ENCODE data around the gene RARRES2. TPM values are rescaled to one million over a fixed set of nuclear protein-coding genes. Genes with fewer than 3 reads are reported as not detected.
"Not testable (repeated sequence)": the region's sequence is repeated elsewhere in the genome, so short reads cannot be mapped to it uniquely, and the experiment has no call there.

Gene RARRES2
- total RNA-seq, 2 donors from 2014 or later: 86.4 to 178 TPM

- intact Hi-C loops (cut with DNase I): no loop called here
- no peak for DNase-seq
- ATAC-seq: no peak
Measured at GRCh38 chr7:150327308-150327707, 14.1 kb downstream of the RARRES2 start.

- no peak for DNase-seq
- intact Hi-C loops (cut with DNase I): no loop called here
Measured at GRCh38 chr7:150326657-150327268, 14.7 kb downstream of the RARRES2 start.

GRCh38 chr7:150325901-150326300 lies 15.5 kb downstream of the RARRES2 start:
- no peak for DNase-seq
- ATAC-seq: no peak
- intact Hi-C loops (cut with DNase I): no loop called here

More at GRCh38 chr7:150326657-150327268, 14.7 kb downstream of the RARRES2 start:
- no peak for ATAC-seq

- ATAC-seq (peak in 1 of 2 donors; percentile 53), DNase-seq (peak; percentile 33)
- intact Hi-C loops (cut with DNase I): no loop called here
Measured at GRCh38 chr7:150325110-150325611, 16.3 kb downstream of the RARRES2 start.

GRCh38 chr7:150324373-150324961 lies 17.0 kb downstream of the RARRES2 start:
- DNase-seq (no peak), ATAC-seq (peak in 1 of 2 donors; percentile 35)
- intact Hi-C loops (cut with DNase I): no loop called here

- intact Hi-C loops (cut with DNase I): no loop called here
- peak; percentile 12 to 37 for ATAC-seq
- DNase-seq: no peak
Measured at GRCh38 chr7:150323682-150324372, 17.6 kb downstream of the RARRES2 start.

- peak; percentile 64 to 87 for ATAC-seq
- intact Hi-C loops (cut with DNase I): no loop called here
- peak; percentile 50 for DNase-seq
Measured at GRCh38 chr7:150322833-150323681, 18.4 kb downstream of the RARRES2 start, which contains the start of the genes ACTR3C and LRRC61. Gene ACTR3C (minus strand): TSS chr7:150323545. CDS start chr7:150295296, 28,249 bp downstream. Gene LRRC61 (plus strand): TSS chr7:150323355. CDS start chr7:150336862, 13,507 bp downstream.

- intact Hi-C loops (cut with DNase I): no loop called here
- ATAC-seq (no peak), DNase-seq (no peak)
Measured at GRCh38 chr7:150322114-150322832, 19.2 kb downstream of the RARRES2 start.

- DNase-seq: no peak
- no peak for ATAC-seq
- intact Hi-C loops (cut with DNase I): no loop called here
Measured at GRCh38 chr7:150321788-150322113, 19.7 kb downstream of the RARRES2 start.

GRCh38 chr7:150317748-150318444 lies 23.5 kb downstream of the RARRES2 start:
- intact Hi-C loops (cut with DNase I): no loop called here
- DNase-seq (no peak), ATAC-seq (peak in 1 of 2 donors; percentile 15)

GRCh38 chr7:150316987-150317386 lies 24.4 kb downstream of the RARRES2 start:
- DNase-seq; ATAC-seq; intact Hi-C loops (cut with DNase I): not testable (repeated sequence)

GRCh38 chr7:150314639-150315239 lies 26.7 kb downstream of the RARRES2 start:
- intact Hi-C loops (cut with DNase I): no loop called here
- no peak for DNase-seq
- no peak for ATAC-seq

- ATAC-seq (no peak), DNase-seq (no peak)
- intact Hi-C loops (cut with DNase I): no loop called here
Measured at GRCh38 chr7:150313870-150314269, 27.6 kb downstream of the RARRES2 start.

GRCh38 chr7:150313367-150313809 lies 28.0 kb downstream of the RARRES2 start:
- ATAC-seq: no peak
- no peak for DNase-seq
- intact Hi-C loops (cut with DNase I): no loop called here

- intact Hi-C loops (cut with DNase I); DNase-seq; ATAC-seq: not testable (repeated sequence)
Measured at GRCh38 chr7:150312649-150313366, 28.6 kb downstream of the RARRES2 start.

- intact Hi-C loops (cut with DNase I): no loop called here
- ATAC-seq (no peak), DNase-seq (no peak)
Measured at GRCh38 chr7:150311711-150312110, 29.7 kb downstream of the RARRES2 start.

GRCh38 chr7:150311146-150311545 lies 30.3 kb downstream of the RARRES2 start:
- intact Hi-C loops (cut with DNase I): no loop called here
- no peak for DNase-seq
- ATAC-seq: no peak
